HepG2 (cell line): ENCODE measurements around the gene MYO5A. TPM values are rescaled to one million over a fixed set of nuclear protein-coding genes. Genes with fewer than 3 reads are reported as not detected.
A peak's percentile ranks its signal among the peaks of the same experiment; 100 is the strongest.

ENCODE experiments used
- ATRX ChIP-seq: sonication (generic); formaldehyde crosslinking; IDR thresholded peaks from 2 replicates; pipeline ENCODE4 v1.4.0; 2020; ENCODE audit warnings: missing genetic modification reagents, borderline replicate concordance
- ELF1 ChIP-seq: sonication (generic); formaldehyde crosslinking; IDR thresholded peaks from 2 replicates; pipeline ENCODE4 v1.4.0; 2020; ENCODE audit warnings: missing genetic modification reagents
- EP300 ChIP-seq, 3 experiments: sonication (generic) in 1 of 3; formaldehyde crosslinking in 1 of 3; IDR thresholded peaks; 2 replicates each; pipeline versions ENCODE4 v1.5.1 to v1.6.1; 2011 to 2020; ENCODE audit warnings: low read depth in 2 of 3, low read length in 2 of 3, borderline replicate concordance in 1 of 3, improper control_type of control experiment in 1 of 3, mild to moderate bottlenecking in 1 of 3, missing genetic modification reagents in 1 of 3, moderate library complexity in 1 of 3
- HMG20A ChIP-seq: IDR thresholded peaks from 2 replicates; pipeline ENCODE4 v1.6.1; 2016; ENCODE audit warnings: borderline replicate concordance
- JUNB ChIP-seq: sonication (generic); formaldehyde crosslinking; IDR thresholded peaks from 2 replicates; pipeline ENCODE4 v1.8.0; 2022; ENCODE audit warnings: missing genetic modification reagents, mild to moderate bottlenecking, borderline replicate concordance
- LBX2 ChIP-seq: sonication (generic); formaldehyde crosslinking; IDR thresholded peaks from 2 replicates; pipeline ENCODE4 v1.5.0; 2020; ENCODE audit warnings: missing genetic modification reagents, mild to moderate bottlenecking, borderline replicate concordance
- MTF2 ChIP-seq: sonication (generic); formaldehyde crosslinking; IDR thresholded peaks from 2 replicates; pipeline ENCODE4 v1.5.0; 2020; ENCODE audit warnings: missing genetic modification reagents, borderline replicate concordance
- NCOA2 ChIP-seq: sonication (generic); formaldehyde crosslinking; IDR thresholded peaks from 2 replicates; pipeline ENCODE4 v1.8.0; 2022; ENCODE audit warnings: inconsistent platforms
- RFX5 ChIP-seq: IDR thresholded peaks from 2 replicates; pipeline ENCODE4 v1.6.1; 2011; ENCODE audit warnings: low read depth, low read length, improper control_type of control experiment
- RORA ChIP-seq: sonication (generic); formaldehyde crosslinking; IDR thresholded peaks from 2 replicates; pipeline ENCODE4 v1.5.0; 2020; ENCODE audit warnings: mild to moderate bottlenecking, missing genetic modification reagents, moderate library complexity
- RXRA ChIP-seq: sonication (generic); formaldehyde crosslinking; IDR thresholded peaks from 2 replicates; pipeline ENCODE4 v1.5.1; 2020; ENCODE audit warnings: missing genetic modification reagents
- STAT5B ChIP-seq: sonication (generic); formaldehyde crosslinking; IDR thresholded peaks from 2 replicates; pipeline ENCODE4 v1.4.0; 2020; ENCODE audit warnings: missing genetic modification reagents
- TEAD2 ChIP-seq: sonication (generic); formaldehyde crosslinking; IDR thresholded peaks from 2 replicates; pipeline ENCODE4 v1.9.0; 2021; ENCODE audit warnings: missing genetic modification reagents
- TFDP1 ChIP-seq: IDR thresholded peaks from 2 replicates; pipeline ENCODE4 v1.6.1; 2016; ENCODE audit warnings: missing compliant biosample characterization, missing genetic modification reagents, borderline replicate concordance
- THRA ChIP-seq: sonication (generic); formaldehyde crosslinking; IDR thresholded peaks from 2 replicates; pipeline ENCODE4 v1.4.0; 2020; ENCODE audit warnings: missing genetic modification reagents, borderline replicate concordance
- ZBTB2 ChIP-seq: sonication (generic); formaldehyde crosslinking; IDR thresholded peaks from 2 replicates; pipeline ENCODE4 v1.8.0; 2022; ENCODE audit warnings: low read depth, missing genetic modification reagents
- ZIK1 ChIP-seq: sonication (generic); formaldehyde crosslinking; IDR thresholded peaks from 2 replicates; pipeline ENCODE4 v1.5.0; 2020; ENCODE audit warnings: mild to moderate bottlenecking, low read depth, missing genetic modification reagents, borderline replicate concordance
- ZNF414 ChIP-seq: sonication (generic); formaldehyde crosslinking; IDR thresholded peaks from 2 replicates; pipeline ENCODE4 v1.5.0; 2020; ENCODE audit warnings: missing genetic modification reagents
- ZNF501 ChIP-seq: sonication (generic); formaldehyde crosslinking; IDR thresholded peaks from 2 replicates; pipeline ENCODE4 v1.5.1; 2020; ENCODE audit warnings: mild to moderate bottlenecking, moderate library complexity, missing genetic modification reagents
- ZNF546 ChIP-seq: sonication (generic); formaldehyde crosslinking; conservative IDR thresholded peaks from 2 replicates; pipeline ENCODE4 v1.8.1; 2023; ENCODE audit warnings: mild to moderate bottlenecking, missing genetic modification reagents
- ZNF567 ChIP-seq: sonication (generic); formaldehyde crosslinking; IDR thresholded peaks from 2 replicates; pipeline ENCODE4 v1.8.1; 2023; ENCODE audit warnings: mild to moderate bottlenecking, missing genetic modification reagents, borderline replicate concordance
- ZNF570 ChIP-seq: sonication (generic); formaldehyde crosslinking; IDR thresholded peaks from 2 replicates; pipeline ENCODE4 v1.4.0; 2020; ENCODE audit warnings: mild to moderate bottlenecking, missing genetic modification reagents, borderline replicate concordance
- ZSCAN22 ChIP-seq: sonication (generic); formaldehyde crosslinking; IDR thresholded peaks from 2 replicates; pipeline ENCODE4 v1.4.0; 2020; ENCODE audit warnings: mild to moderate bottlenecking, missing genetic modification reagents
- polyA plus RNA-seq, 8 experiments: library from polyadenylated mRNA; depleted of rRNA in 3 of 8; stranded (reverse) in 7 of 8; unstranded in 1 of 8; fragments of >200 nt; fragmentation: Illumina TruSeq in 4 of 8; extraction: Trizol in 4 of 8; gene quantifications; 2 replicates each; pipeline versions ENCODE4 v1.2.1 to v1.2.3, GENCODE V29; 2011 to 2016; ENCODE audit warnings: low read depth in 4 of 8, missing spikeins in 1 of 8, mixed read lengths in 1 of 8; ENCODE audit not compliant: insufficient read depth in 1 of 8
- total RNA-seq, 5 experiments: library from RNA; depleted of rRNA; stranded (reverse); fragments of >200 nt; fragmentation: Illumina TruSeq; extraction: Trizol; gene quantifications; 2 replicates each; pipeline ENCODE4 v1.2.3, GENCODE V29; 2016; ENCODE audit warnings: low read depth in 1 of 5

The MYO5A gene
- total and polyA plus RNA-seq, 2 of the 13 experiments (the other 11 are each of a cell fraction or from before 2014, with no cell fraction given): 2.8 to 4.8 TPM

GRCh38 chr15:52568601-52569585 is 40.2 kb upstream of the MYO5A start, which contains the start of gene ARPP19 (continued):
- TF ChIP-seq ZBTB2 (CRISPR knock-in tag) (peak; percentile 79; the same call in 1 of the 2 replicates), EP300 (IDR thresholded peaks at IDR 0.05; ENCODE audit: low read depth in 2 of 2, low read length in 2 of 2) (peak in 1 of 2 experiments; percentile 60; a peak in 1 of 4 replicates), EP300 (CRISPR knock-in tag; IDR thresholded peaks at IDR 0.05; ENCODE audit: borderline replicate concordance) (0 out of 2 replicates have a peak, but pooled peaks have one; percentile 25), ZNF567 (CRISPR knock-in tag) (no peak; the same call in 1 of the 2 replicates), LBX2 (CRISPR knock-in tag) (peak; percentile 81; the same call in 1 of the 2 replicates), ZIK1 (CRISPR knock-in tag) (peak; percentile 51), RORA (CRISPR knock-in tag) (no peak), ZNF546 (CRISPR knock-in tag) (peak; percentile 72), ZNF570 (no peak), JUNB (CRISPR knock-in tag) (peak; percentile 51; the same call in 1 of the 2 replicates), RXRA (CRISPR knock-in tag) (peak; percentile 90), RFX5 (0 out of 2 replicates have a peak, but pooled peaks have one; percentile 10), TEAD2 (peak; percentile 68; the same call in 1 of the 2 replicates), HMG20A (CRISPR knock-in tag) (peak; percentile 8; the same call in 1 of the 2 replicates), ZNF414 (CRISPR knock-in tag) (peak; percentile 86; the same call in 1 of the 2 replicates), THRA (CRISPR knock-in tag) (peak; percentile 83), MTF2 (peak; percentile 89; the same call in 1 of the 2 replicates), TFDP1 (CRISPR knock-in tag) (peak; percentile 98), ZNF501 (CRISPR knock-in tag) (no peak; the same call in 1 of the 2 replicates), ATRX (CRISPR knock-in tag) (no peak), ELF1 (CRISPR knock-in tag) (peak; percentile 83), STAT5B (CRISPR knock-in tag) (0 out of 2 replicates have a peak, but pooled peaks have one; percentile 19), ZSCAN22 (CRISPR knock-in tag) (no peak), NCOA2 (CRISPR knock-in tag) (no peak)
